ENCODE data around the gene PLCXD1.
"Not testable (repeated sequence)": the region's sequence is repeated elsewhere in the genome, so short reads cannot be mapped to it uniquely, and the experiment has no call there.

Gene PLCXD1

GRCh38 chrX:327660-328126 lies 46.5 kb downstream of the PLCXD1 start:
- Histone ChIP-seq H3K27me3 (peaks cover 0 to 44% of the 10 kb centered on the region in 2 donors), H3K27ac (no peak overlapping the region), H3K36me3 (peaks cover 0 to 2% (median 0%) of the 10 kb centered on the region in 3 donors), H3K9me3 (no peaks in the 10 kb centered on the region), H3K4me3 (no peak overlapping the region), H3K4me1 (peaks cover 0 to 23% (median 15%) of the 10 kb centered on the region in 4 donors)
- no peak for TF ChIP-seq CTCF (IDR thresholded peaks at IDR 0.05)
- peak in 1 of 2 donors; percentile 59 for DNase-seq
- intact Hi-C loops (cut with DNase I; ENCODE audit: low total_unique reads): no loop called here

GRCh38 chrX:329291-329910 lies 48.2 kb downstream of the PLCXD1 start:
- intact Hi-C loops (cut with DNase I; ENCODE audit: low total_unique reads): no loop called here
- peaks cover 0 to 19% (median 7%) of the 10 kb centered on the region in 3 donors for H3K36me3 ChIP-seq
- TF ChIP-seq CTCF (IDR thresholded peaks at IDR 0.05): no peak
- no peak overlapping the region for H3K4me3 ChIP-seq
- peaks cover 0 to 13% (median 12%) of the 10 kb centered on the region in 4 donors for H3K4me1 ChIP-seq
- H3K9me3 ChIP-seq: no peaks in the 10 kb centered on the region
- peaks cover 0 to 39% of the 10 kb centered on the region in 2 donors for H3K27me3 ChIP-seq
- H3K27ac ChIP-seq: no peak overlapping the region
- peak in 1 of 2 donors; percentile 54 for DNase-seq

- H3K9me3 ChIP-seq; intact Hi-C loops (cut with DNase I; ENCODE audit: low total_unique reads): not testable (repeated sequence)
- DNase-seq: peak in 1 of 2 donors; percentile 60
Measured at GRCh38 chrX:330141-330725, 49.1 kb downstream of the PLCXD1 start.

GRCh38 chrX:330726-331150 lies 49.6 kb downstream of the PLCXD1 start:
- Histone ChIP-seq H3K27me3 (peaks cover 0 to 35% of the 10 kb centered on the region in 2 donors), H3K9me3 (no peaks in the 10 kb centered on the region), H3K4me1 (peaks cover 0 to 13% (median 12%) of the 10 kb centered on the region in 4 donors), H3K4me3 (peak overlapping the region in 1 of 2 donors; percentile 10), H3K27ac (no peak overlapping the region), H3K36me3 (peaks cover 0 to 23% (median 18%) of the 10 kb centered on the region in 3 donors)
- intact Hi-C loops (cut with DNase I; ENCODE audit: low total_unique reads): no loop called here
- peak in 1 of 2 donors; percentile 59 for DNase-seq
- no peak for TF ChIP-seq CTCF (IDR thresholded peaks at IDR 0.05)

More at GRCh38 chrX:330141-330725, 49.1 kb downstream of the PLCXD1 start:
- not testable (repeated sequence) for H3K27ac ChIP-seq, H3K4me3 ChIP-seq
- peaks cover 0 to 13% (median 12%) of the 10 kb centered on the region in 4 donors for H3K4me1 ChIP-seq
- H3K27me3 ChIP-seq: peaks cover 0 to 35% of the 10 kb centered on the region in 2 donors
- H3K36me3 ChIP-seq: peaks cover 0 to 23% (median 16%) of the 10 kb centered on the region in 3 donors

GRCh38 chrX:331151-331824 lies 50.1 kb downstream of the PLCXD1 start:
- TF ChIP-seq CTCF (IDR thresholded peaks at IDR 0.05): no peak
- Histone ChIP-seq H3K36me3 (peaks cover 0 to 27% (median 18%) of the 10 kb centered on the region in 3 donors), H3K27ac (no peak overlapping the region), H3K4me1 (peaks cover 0 to 13% (median 12%) of the 10 kb centered on the region in 4 donors), H3K9me3 (no peaks in the 10 kb centered on the region), H3K27me3 (peaks cover 0 to 35% of the 10 kb centered on the region in 2 donors), H3K4me3 (peak overlapping the region in 1 of 2 donors; percentile 10)
- peak in 1 of 2 donors; percentile 65 for DNase-seq
- intact Hi-C loops (cut with DNase I; ENCODE audit: low total_unique reads): no loop called here

Measured in tibial artery (tissue), 4 donors.